Activated CD4-positive, alpha-beta memory T cell treated with anti-CD3 and anti-CD28 coated beads for 36 hours (primary cell): Measurements from ENCODE around the gene RHOBTB3. TPM values are rescaled to one million over a fixed set of nuclear protein-coding genes. Genes with fewer than 3 reads are reported as not detected.
A peak's percentile ranks its signal among the peaks of the same experiment; 100 is the strongest.

Source experiments
- CTCF ChIA-PET: fragments of 350-600 bp; sonication (Branson Sonifier 250); formaldehyde crosslinking; loops from one replicate; lab custom pipeline; 2021; ENCODE audit warnings: antibody characterized with exemption, inconsistent platforms; lab: Charles Lee
- POLR2A ChIA-PET: fragments of 350-600 bp; sonication (Branson Sonifier 250); formaldehyde crosslinking; loops from one replicate; lab custom pipeline; 2021; ENCODE audit warnings: antibody characterized with exemption; lab: Charles Lee
- DNase-seq: peaks from one replicate; pipeline ENCODE4 v3.0.0-alpha.2; 2020
- H3K27ac Mint-ChIP-seq: one replicate; pipeline ENCODE4 v1.8.0; 2021; ENCODE audit warnings: mixed read lengths
- H3K27me3 Mint-ChIP-seq: one replicate; pipeline ENCODE4 v1.8.0; 2021; ENCODE audit warnings: mixed read lengths
- H3K36me3 Mint-ChIP-seq: one replicate; pipeline ENCODE4 v1.8.0; 2021; ENCODE audit warnings: mixed read lengths
- H3K4me1 Mint-ChIP-seq: one replicate; pipeline ENCODE4 v1.8.0; 2021; ENCODE audit warnings: low read depth, mixed read lengths
- H3K4me3 Mint-ChIP-seq: one replicate; pipeline ENCODE4 v1.8.0; 2021; ENCODE audit warnings: mild to moderate bottlenecking, mixed read lengths
- H3K9me3 Mint-ChIP-seq: one replicate; pipeline ENCODE4 v1.8.0; 2021; ENCODE audit warnings: mixed read lengths
- intact Hi-C: fragments of 100-400 bp; cut with micrococcal nuclease; formaldehyde crosslinking; loops from one replicate; pipeline ENCODE4 v1.15.1; 2023
- total RNA-seq, 2 experiments: library from RNA; stranded (reverse); gene quantifications; one replicate each; pipeline ENCODE4 v1.2.3, GENCODE V29; 2021

Gene RHOBTB3
- total RNA-seq, 2 experiments from 2014 or later, result 0.75 to 0.97 TPM

DNA sequence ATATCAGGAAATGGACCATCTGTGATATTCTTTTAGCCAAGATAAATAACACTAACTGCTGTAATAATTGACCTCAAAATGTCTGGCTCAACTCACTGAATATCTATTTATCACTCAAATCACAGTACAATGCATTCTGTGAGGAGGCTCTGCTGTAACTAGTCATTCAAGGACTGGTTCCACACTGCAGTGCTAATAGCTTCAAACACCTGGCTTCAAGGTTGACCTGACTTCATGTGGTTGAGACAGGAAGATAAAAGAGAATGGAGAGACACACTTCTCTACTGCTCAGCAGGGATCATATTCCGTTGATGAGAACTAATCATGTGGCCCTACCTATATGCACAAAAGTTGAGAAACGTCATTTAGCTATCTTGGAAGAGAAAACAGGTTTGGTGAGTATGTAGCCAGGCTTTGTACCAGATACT lies 3.4 kb upstream of the RHOBTB3 start:
- ChIA-PET POLR2A (no interaction called here), CTCF (interaction anchor here (0.9 kb wide), 1 partner anchor 54 kb away, joined by 4 read pairs; no protein-coding TSS in a partner anchor)
- Mint-ChIP-seq H3K27me3 (peaks cover 28% of the 10 kb centered on the region), H3K27ac (no peak overlapping the region), H3K9me3 (no peaks in the 10 kb centered on the region), H3K4me3 (no peak overlapping the region), H3K36me3 (no peaks in the 10 kb centered on the region), H3K4me1 (peaks cover 12% of the 10 kb centered on the region)
- DNase-seq, result no peak
- intact Hi-C loops, result no loop called here

GRCh38 chr5:95728494-95729114 lies 2.5 kb upstream of the RHOBTB3 start:
- no peak for DNase-seq
- H3K27ac Mint-ChIP-seq, result no peak overlapping the region
- POLR2A ChIA-PET, result no interaction called here
- no peaks in the 10 kb centered on the region for H3K36me3 Mint-ChIP-seq
- H3K4me3 Mint-ChIP-seq, result no peak overlapping the region
- peaks cover 12% of the 10 kb centered on the region for H3K4me1 Mint-ChIP-seq
- peaks cover 36% of the 10 kb centered on the region for H3K27me3 Mint-ChIP-seq
- H3K9me3 Mint-ChIP-seq, result no peaks in the 10 kb centered on the region
- intact Hi-C loops, result no loop called here
- CTCF ChIA-PET, result no interaction called here

DNA sequence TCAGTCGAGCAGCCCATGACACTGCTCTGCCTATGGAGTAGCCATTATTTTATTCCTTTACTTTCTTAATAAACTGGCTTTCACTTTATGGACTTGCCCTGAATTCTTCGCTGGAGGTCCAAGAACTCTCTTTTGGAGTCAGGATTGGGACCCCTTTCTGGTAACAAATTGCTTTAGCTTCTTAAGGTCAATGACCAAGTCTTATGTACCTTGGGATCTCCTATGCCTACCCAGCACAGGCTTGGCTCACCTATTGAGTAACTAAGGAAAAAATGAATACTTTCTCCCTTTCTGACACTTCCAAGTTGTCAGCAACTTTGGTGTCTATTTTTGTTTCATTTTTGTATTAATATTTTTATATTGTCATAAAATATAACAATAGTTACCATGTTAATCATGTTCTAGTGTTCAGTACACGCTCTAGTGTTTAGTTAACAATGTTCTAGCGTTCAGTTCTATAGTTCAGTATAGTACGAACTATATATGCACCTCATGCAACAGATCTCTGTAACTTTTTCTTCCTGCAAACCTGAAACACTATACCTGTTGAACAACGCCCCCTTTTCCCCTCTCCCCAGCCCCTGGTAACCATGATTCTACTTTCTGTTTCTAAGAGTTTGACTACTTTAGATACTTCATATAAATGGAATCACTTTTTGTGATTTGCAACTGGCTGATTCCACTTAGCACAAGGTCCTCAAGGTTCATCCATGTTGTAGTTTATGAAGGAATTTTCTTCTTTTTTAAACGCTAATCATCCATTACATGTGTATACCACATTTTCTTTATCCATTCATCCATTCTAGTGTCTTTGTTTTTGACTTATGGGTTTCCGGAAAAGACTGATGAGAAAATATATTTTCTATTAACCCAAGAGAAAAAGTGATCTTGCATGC lies 1.8 kb upstream of the RHOBTB3 start:
- Mint-ChIP-seq H3K4me1 (peaks cover 12% of the 10 kb centered on the region), H3K36me3 (no peaks in the 10 kb centered on the region), H3K27me3 (peaks cover 38% of the 10 kb centered on the region), H3K4me3 (no peak overlapping the region), H3K9me3 (no peaks in the 10 kb centered on the region), H3K27ac (no peak overlapping the region)
- ChIA-PET POLR2A (no interaction called here), CTCF (interaction anchor here (1.6 kb wide), 1 partner anchor 118 kb away, joined by 4 read pairs; no protein-coding TSS in a partner anchor)
- no peak for DNase-seq
- intact Hi-C loops, result no loop called here

DNA sequence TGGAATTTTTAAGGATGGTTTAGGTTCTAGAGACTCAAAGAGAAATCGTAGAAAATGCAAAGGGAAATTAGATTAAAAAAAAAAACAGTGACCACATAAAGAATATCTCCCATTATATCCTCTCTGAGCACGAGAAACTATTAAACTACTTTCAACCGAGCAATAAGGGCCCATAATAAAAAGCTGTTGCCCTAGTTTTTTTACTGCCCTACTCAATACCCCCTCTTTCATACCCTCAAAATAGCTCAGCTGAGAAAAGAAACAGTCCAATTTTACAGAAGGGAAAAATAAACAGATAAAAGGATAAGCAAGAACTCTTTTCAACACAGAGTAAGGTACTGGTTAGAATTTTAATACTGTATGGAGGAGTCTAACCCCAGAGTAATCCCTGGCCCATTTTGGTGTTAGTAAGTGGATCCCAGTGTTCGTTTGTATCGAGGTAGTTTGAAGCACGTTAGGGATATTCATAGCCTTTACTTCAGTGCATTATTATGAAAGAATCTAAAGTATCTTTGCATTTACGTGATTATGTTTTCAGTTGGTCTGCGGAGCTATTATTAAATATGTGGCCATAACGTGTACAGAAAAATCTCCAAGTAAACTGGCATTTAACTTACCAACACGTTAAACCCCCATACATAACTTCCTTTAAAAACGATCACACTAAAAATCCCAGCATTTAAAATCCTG lies 980 bp upstream of the RHOBTB3 start:
- peaks cover 43% of the 10 kb centered on the region for H3K27me3 Mint-ChIP-seq
- H3K36me3 Mint-ChIP-seq, result no peaks in the 10 kb centered on the region
- no peaks in the 10 kb centered on the region for H3K9me3 Mint-ChIP-seq
- ChIA-PET CTCF (interaction anchor here (0.6 to 1.6 kb wide), 3 partner anchors 51 to 117 kb away, joined by 3 to 4 read pairs (median 4); no protein-coding TSS in a partner anchor), POLR2A (no interaction called here)
- peak overlapping the region; percentile 57 for H3K4me3 Mint-ChIP-seq
- no peak for DNase-seq
- H3K27ac Mint-ChIP-seq, result no peak overlapping the region
- intact Hi-C loops, result no loop called here
- peaks cover 12% of the 10 kb centered on the region for H3K4me1 Mint-ChIP-seq

GRCh38 chr5:95731571-95732554 lies 727 bp downstream of the RHOBTB3 start:
- peak overlapping the region; percentile 73 for H3K4me3 Mint-ChIP-seq
- no peaks in the 10 kb centered on the region for H3K9me3 Mint-ChIP-seq
- DNase-seq, result peak; percentile 39
- CTCF ChIA-PET, result interaction anchor here (0.7 to 1.2 kb wide), 3 partner anchors 49 to 88 kb away, joined by 3 to 4 read pairs (median 3); no protein-coding TSS in a partner anchor
- peak overlapping the region; percentile 19 for H3K27ac Mint-ChIP-seq
- H3K27me3 Mint-ChIP-seq, result peaks cover 47% of the 10 kb centered on the region
- H3K36me3 Mint-ChIP-seq, result no peaks in the 10 kb centered on the region
- intact Hi-C loops, result no loop called here
- POLR2A ChIA-PET, result no interaction called here
- H3K4me1 Mint-ChIP-seq, result peaks cover 12% of the 10 kb centered on the region

- Mint-ChIP-seq H3K4me3 (no peak overlapping the region), H3K27me3 (peaks cover 51% of the 10 kb centered on the region), H3K9me3 (no peaks in the 10 kb centered on the region), H3K27ac (no peak overlapping the region), H3K36me3 (no peaks in the 10 kb centered on the region), H3K4me1 (peaks cover 12% of the 10 kb centered on the region)
- no peak for DNase-seq
- POLR2A ChIA-PET, result no interaction called here
- intact Hi-C loops, result no loop called here
- CTCF ChIA-PET, result interaction anchor here (2.8 kb wide), 1 partner anchor 47 kb away, joined by 9 read pairs; no protein-coding TSS in a partner anchor
These were observed 2.0 kb downstream of the RHOBTB3 start for GRCh38 chr5:95733107-95733665.

DNA sequence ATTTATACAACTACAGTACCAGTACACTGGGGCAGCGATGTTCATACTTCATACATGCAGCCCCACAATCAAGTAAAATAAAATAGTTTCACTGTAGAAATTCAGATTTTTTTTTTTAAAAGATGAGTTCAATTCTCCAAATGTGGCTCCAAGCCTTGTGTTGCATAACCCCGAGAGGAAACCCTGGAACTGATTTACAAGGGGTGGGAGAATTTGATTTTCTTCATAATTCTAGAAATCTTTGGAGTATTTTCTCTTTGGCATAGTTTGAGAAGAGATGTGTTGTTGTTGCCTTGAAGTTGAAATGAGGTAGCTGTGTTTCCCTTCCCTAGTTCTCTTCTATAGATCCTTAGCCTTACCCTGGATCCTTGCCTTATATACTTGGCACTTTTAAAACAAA lies 3.1 kb downstream of the RHOBTB3 start:
- ChIA-PET CTCF (interaction anchor here (0.6 to 2.8 kb wide), 2 partner anchors 46 to 70 kb away, joined by 3 to 9 read pairs; no protein-coding TSS in a partner anchor), POLR2A (no interaction called here)
- H3K4me3 Mint-ChIP-seq, result no peak overlapping the region
- no peaks in the 10 kb centered on the region for H3K36me3 Mint-ChIP-seq
- no peak for DNase-seq
- intact Hi-C loops, result no loop called here
- no peaks in the 10 kb centered on the region for H3K9me3 Mint-ChIP-seq
- H3K27me3 Mint-ChIP-seq, result peaks cover 51% of the 10 kb centered on the region
- H3K27ac Mint-ChIP-seq, result no peak overlapping the region
- H3K4me1 Mint-ChIP-seq, result peaks cover 12% of the 10 kb centered on the region

DNA sequence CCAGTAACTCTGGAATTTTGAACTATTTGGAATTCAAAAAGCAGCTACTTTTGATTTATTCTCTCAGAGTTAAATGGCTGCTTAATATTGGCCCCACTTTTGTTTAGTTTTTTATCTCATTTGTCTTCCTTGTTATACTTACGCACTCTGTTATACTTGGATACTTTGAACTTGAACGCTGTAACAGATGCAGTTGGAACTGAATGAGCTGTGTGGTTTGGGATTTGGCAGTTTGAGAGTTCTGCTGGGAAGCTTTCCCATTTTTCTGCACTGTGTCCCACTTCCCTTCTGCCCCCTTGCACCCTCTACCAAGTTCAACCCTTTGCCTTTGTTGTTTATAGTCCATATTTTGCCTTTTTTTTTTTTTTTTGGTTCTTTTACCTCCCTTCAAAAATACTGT lies 3.8 kb downstream of the RHOBTB3 start:
- DNase-seq, result no peak
- intact Hi-C loops, result no loop called here
- POLR2A ChIA-PET, result no interaction called here
- no peaks in the 10 kb centered on the region for H3K36me3 Mint-ChIP-seq
- H3K9me3 Mint-ChIP-seq, result no peaks in the 10 kb centered on the region
- CTCF ChIA-PET, result interaction anchor here (2.8 kb wide), 1 partner anchor 46 kb away, joined by 9 read pairs; no protein-coding TSS in a partner anchor
- H3K4me1 Mint-ChIP-seq, result peaks cover 11% of the 10 kb centered on the region
- no peak overlapping the region for H3K27ac Mint-ChIP-seq
- peaks cover 47% of the 10 kb centered on the region for H3K27me3 Mint-ChIP-seq
- H3K4me3 Mint-ChIP-seq, result no peak overlapping the region

DNA sequence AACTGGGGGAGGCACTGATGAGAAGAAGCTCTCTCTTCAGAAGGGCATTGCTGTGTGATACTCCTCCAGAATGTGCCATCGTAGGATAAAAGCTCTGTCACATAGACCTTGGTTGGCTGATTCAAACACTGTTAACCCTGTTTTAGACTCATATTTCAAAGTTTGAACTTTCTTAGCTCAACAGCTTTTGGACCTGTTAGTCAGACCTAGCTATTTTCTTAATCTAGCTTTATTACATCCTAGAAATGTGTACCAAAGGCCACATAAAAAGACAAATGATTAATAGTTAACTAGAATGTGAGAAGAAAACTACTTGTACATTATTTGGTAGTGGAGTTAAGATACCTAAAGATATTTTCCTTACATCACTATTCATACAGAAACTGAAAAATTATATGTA lies 4.3 kb downstream of the RHOBTB3 start:
- intact Hi-C loops, result no loop called here
- peaks cover 10% of the 10 kb centered on the region for H3K4me1 Mint-ChIP-seq
- no peak overlapping the region for H3K4me3 Mint-ChIP-seq
- ChIA-PET CTCF (interaction anchor here (1.0 to 2.8 kb wide), 2 partner anchors 45 to 54 kb away, joined by 3 to 9 read pairs; no protein-coding TSS in a partner anchor), POLR2A (no interaction called here)
- H3K36me3 Mint-ChIP-seq, result no peaks in the 10 kb centered on the region
- no peaks in the 10 kb centered on the region for H3K9me3 Mint-ChIP-seq
- H3K27me3 Mint-ChIP-seq, result peaks cover 42% of the 10 kb centered on the region
- H3K27ac Mint-ChIP-seq, result no peak overlapping the region
- no peak for DNase-seq

DNA sequence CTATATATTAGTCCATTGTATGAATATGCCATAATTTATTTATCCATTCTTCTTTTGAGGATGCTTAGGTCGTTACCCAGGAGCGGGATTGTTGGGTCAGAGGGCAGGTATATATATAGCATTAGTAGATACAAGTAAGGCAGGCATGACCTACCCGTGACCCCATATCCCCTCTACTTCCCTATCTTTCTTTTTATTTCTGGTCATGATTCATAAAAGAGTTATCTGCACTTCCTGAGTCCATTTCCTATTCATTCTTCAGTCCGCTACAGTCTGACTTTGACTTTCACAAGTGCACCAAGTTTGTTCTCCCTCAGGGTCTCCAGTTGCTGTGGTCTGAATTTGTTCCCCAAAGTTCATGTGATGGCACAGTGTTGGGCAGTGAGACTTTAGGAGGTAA lies 6.9 kb downstream of the RHOBTB3 start:
- Mint-ChIP-seq H3K36me3 (no peaks in the 10 kb centered on the region), H3K27ac (no peak overlapping the region), H3K9me3 (no peaks in the 10 kb centered on the region), H3K27me3 (peaks cover 23% of the 10 kb centered on the region), H3K4me1 (peaks cover 2% of the 10 kb centered on the region), H3K4me3 (no peak overlapping the region)
- DNase-seq, result no peak
- ChIA-PET CTCF (no interaction called here), POLR2A (no interaction called here)
- intact Hi-C loops, result no loop called here

DNA sequence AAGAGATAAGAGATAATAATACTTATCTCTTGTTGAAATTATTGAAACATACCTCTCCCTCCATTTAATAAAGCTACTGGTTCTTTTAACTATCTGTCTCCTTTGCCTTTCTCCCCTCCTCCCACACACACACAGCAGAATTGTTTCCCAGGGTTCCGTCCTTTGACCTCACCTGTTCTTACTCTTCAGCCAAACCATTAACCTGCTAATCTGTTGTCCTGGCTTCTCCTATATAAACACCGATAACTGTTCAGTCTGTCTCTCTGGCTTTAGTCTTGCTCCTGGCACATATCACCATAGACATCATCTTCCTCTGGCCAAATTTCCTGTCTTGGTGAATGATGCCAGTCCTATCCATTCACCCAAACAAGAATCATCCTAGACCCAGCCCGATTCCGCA lies 7.7 kb downstream of the RHOBTB3 start:
- H3K4me1 Mint-ChIP-seq, result peaks cover 2% of the 10 kb centered on the region
- DNase-seq, result no peak
- H3K9me3 Mint-ChIP-seq, result no peaks in the 10 kb centered on the region
- no peak overlapping the region for H3K4me3 Mint-ChIP-seq
- POLR2A ChIA-PET, result no interaction called here
- H3K27me3 Mint-ChIP-seq, result peaks cover 17% of the 10 kb centered on the region
- CTCF ChIA-PET, result no interaction called here
- no peak overlapping the region for H3K27ac Mint-ChIP-seq
- intact Hi-C loops, result no loop called here
- H3K36me3 Mint-ChIP-seq, result no peaks in the 10 kb centered on the region
